Stimulated activated naive CD4-positive, alpha-beta T cell (primary cell): ENCODE data around the gene FAM53B.

Experiments
- DNase-seq, 6 experiments: peaks; one replicate each; lab custom pipeline; 2025; lab: John Stamatoyannopoulos, UW

FAM53B gene

GRCh38 chr10:124697443-124697836 lies 46.7 kb downstream of the FAM53B start:
- no peak for DNase-seq

DNA sequence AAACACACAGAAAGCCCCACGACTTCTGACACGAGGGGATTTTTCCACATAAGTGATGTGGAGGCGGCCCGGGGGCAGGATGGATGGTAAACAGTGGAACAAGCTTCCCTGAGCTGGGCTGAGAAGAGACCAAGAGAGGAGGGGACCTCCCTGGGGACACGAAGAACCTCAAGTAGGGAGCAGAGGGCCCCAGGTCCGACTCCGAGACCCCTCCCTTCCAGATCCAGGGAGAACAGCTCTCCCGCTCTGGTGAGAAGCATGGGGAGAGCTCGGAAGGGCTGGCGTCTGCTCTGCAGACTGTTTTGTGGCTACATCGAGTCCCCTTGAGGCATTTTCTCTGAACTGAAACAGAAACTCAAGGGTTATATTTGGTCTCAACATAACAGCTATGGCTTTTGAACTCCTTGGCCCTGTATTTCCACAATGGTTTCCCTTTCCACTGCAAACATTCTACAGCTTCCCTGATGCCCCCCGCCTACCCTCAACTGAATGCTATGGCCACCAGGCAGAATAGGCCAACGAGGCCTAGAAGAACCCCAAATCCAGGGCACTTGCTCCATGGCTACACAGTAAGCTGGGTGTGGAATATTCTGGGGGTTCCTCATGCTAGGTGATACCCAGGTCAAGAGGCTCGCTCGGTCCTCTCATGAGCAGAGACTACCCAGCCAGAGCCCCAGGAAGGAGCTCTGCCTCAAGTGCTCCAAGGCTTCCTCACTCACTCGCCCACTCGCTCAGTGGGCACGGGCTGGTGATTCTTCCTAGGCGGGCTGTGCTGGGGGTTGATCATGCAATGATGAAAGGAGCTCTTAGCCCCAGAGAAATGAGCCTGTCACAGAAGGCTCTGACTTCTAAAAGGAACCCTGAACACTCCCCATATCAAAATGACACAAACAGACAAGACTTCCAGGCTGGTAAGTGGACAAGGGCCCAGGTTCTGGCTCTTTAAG lies 47.5 kb downstream of the FAM53B start:
- peak in 3 of 6 experiments; percentile 19 to 23 (median 22) for DNase-seq

DNA sequence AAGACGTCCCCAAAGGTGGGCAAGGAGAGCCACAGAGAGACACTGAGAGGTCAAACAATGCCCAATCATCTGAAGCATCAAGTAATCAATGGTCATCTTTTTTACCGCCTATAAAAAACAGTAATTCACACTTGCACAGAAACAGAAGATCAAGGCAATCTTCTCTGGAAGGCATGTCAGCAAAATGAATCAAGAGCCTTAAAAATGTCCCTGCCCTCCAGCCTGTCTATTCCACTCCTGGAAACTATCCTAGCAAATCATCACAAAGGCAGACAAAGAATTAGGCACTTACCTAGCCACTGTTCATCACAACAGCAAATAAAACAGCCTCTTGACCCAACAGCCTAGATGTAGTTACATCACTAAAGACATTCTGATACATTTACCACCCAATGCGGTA lies 48.9 kb downstream of the FAM53B start:
- no peak for DNase-seq

- no peak for DNase-seq
These were observed 49.5 kb downstream of the FAM53B start for GRCh38 chr10:124694481-124695220.

GRCh38 chr10:124693801-124694416 lies 50.3 kb downstream of the FAM53B start:
- no peak for DNase-seq

GRCh38 chr10:124693396-124693795 lies 50.8 kb downstream of the FAM53B start:
- no peak for DNase-seq

DNA sequence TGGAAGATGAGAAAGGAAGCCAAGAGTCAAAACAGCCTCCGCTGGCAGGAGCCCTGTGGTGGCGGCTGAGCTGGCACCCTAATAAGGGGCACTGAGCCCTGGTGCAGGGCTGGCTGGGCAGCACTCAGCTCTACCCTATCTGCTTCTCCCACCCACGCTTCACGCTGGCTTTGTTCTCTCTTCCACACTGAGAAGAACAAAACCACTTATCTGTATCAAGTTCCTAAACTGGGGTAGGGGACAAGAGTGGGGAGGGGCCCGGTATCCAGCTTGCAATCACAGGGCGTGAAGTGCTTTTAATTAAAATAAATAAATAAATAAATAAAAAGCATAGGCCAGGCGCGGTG lies 52.1 kb downstream of the FAM53B start:
- no peak for DNase-seq

DNA sequence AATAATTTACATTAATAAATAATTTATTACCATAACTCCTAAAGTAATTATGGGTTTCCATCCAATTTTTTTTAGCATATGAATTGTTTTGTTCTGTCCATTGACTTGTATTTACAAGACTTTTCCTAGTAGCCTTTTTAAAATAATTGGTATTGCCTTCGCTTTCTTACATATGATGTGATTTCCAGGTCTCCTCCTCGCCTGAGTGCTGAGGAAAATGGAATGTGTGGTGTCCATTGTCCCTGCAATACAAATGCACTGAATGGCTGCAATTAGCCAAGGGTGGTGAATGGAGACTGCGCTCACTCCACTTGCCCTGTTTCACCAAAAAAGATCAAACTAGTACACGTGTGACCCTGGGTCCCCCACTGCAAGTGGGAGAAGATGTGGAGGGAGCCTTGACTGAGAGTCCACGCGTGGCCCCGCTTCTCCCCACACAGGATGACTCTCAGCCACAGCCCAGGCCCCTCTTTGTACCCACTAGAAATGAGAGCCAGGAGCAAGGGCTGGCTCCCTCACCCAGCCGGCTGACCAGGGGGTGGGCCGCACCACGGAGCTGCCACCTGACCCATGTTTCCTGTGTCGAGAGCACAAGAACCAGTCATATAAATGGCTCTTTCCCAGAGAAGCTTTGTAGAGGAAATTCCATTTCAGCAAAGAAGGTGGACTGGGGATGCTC lies 52.6 kb downstream of the FAM53B start:
- DNase-seq: no peak

GRCh38 chr10:124691002-124691401 lies 53.2 kb downstream of the FAM53B start:
- no peak for DNase-seq

- DNase-seq: no peak
These were observed 54.2 kb downstream of the FAM53B start for GRCh38 chr10:124689911-124690498.

- no peak for DNase-seq
These were observed 55.1 kb downstream of the FAM53B start for GRCh38 chr10:124688889-124689670.

- DNase-seq: no peak
These were observed 55.8 kb downstream of the FAM53B start for GRCh38 chr10:124688386-124688785.

DNA sequence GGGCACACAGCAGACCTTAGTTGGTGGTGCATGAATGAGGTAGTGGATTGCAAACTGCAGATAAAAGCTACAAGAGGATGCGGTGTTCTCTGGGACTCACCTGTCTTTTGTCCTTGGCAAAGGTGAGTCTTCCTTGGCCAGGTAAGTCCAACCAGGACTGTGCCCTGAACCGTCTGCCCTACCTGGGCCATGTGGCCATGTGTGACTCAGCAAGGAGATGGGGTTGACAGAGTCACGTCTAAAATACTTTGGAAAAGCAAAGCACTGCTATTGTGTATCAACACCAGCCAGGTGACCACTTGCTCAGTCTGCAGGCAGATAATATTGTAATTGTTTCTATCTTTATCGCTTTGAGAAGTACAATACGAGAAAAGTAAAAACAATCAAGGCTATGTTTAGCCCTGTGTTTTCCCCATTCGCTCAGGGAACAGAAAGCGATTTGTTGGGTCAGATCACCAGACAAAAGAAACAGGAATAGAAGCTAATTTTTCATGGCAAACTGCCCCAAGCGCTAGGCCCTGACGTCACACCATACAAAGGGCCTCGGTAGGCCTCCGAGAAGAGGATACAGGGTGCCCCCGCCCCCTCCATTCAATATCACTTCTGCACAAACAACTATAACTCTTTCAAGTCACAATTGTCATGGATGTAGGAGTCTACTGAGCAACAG lies 57.3 kb downstream of the FAM53B start:
- DNase-seq: no peak

DNA sequence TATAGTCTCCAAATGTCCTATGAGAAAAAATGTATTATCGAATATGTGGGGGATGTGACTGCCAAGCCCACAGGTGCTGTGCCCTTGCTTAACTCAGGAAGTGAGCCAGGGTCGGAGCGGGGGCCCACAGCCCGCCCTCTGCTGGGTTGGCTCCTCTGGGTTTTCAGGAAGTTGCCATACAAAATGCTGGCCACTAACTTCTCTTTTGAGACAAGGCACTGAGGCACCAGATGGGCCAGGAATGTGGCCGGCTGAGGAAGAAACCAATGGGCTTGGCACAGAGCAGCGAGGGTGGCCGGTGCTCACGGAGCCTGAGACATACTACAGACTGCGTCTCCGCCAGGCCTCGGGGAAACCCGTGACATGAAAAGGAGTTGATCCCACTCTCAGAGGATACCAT lies 58.9 kb downstream of the FAM53B start:
- DNase-seq: peak in 1 of 6 experiments; percentile 19

DNA sequence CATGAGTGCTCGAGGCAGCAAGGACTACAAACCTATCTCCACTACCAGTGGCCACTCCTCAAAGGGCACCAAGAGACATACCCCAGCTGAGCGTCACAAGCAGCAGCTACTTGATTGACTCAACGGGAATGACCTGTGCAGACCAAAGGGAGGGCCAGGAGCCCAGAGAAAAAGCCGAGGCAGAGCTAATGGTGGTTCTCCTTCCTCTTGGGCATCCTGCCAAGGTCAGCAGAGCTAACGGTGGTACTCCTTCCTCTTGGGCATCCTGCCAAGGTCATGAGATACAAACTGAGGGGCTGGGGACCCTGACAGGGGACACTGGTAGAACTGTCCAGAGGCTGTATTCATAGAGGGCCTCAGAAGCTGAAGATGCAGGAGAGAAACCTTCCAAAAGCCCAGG lies 60.4 kb downstream of the FAM53B start:
- peak in 1 of 6 experiments; percentile 8 for DNase-seq

- no peak for DNase-seq
These were observed 62.3 kb downstream of the FAM53B start for GRCh38 chr10:124681626-124682552.

DNA sequence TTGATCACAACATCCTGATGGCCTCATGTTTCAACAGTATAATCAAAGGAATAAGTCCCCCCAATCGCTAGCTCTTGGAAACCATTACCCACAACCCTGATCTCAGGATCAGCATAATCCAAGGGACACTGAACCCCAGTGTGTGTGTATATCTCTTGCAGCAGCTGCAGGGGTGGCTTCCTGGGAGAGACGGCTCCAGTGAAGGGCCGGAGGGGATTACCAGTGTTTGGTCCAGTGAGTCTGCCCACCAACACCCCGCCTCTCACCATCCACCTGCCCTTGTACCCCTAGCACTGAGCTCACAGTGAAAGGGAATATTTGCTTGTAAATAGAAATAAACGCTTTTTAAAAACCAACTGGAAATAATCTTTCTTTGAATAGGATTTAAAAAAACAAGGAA lies 63.1 kb downstream of the FAM53B start:
- DNase-seq: no peak

DNA sequence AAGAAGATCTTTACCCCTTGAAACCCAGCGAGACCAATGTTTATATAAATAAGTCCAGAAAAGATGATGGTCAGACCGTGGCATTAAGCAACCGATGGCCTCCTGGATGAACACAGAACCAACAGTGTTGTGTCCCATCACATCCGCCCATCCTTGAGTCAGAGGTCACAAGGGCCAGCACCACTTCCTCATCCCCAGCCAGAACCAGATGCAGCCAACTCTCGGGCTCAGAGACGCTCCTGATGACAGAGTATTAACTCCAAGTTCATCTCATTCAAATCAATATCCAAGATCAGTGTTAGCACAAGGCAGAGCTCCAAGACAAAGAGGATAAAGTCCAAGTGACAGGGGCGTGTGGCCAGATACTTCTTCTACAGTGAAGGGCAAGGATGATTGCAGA lies 63.5 kb downstream of the FAM53B start:
- no peak for DNase-seq

DNA sequence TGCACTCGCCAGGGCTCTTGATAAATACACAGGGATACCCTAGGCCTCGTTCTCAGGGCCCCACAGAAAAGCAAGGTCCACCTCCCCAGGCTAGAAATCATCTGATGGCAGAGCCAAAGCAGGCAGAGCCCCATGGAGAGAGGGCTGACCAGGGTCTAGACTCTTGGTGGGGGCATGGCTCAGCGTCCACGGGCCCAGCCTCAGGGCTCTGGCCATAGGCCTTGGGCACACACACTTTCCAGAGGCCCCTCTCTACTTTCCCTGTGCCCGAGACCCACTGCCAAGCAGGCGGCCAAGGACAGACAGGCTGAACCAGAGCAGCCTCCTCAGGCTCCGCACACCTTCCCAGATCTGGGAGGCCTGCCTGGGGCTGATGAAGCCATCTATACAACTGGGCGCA lies 64.8 kb downstream of the FAM53B start:
- no peak for DNase-seq
